ENCODE results near the gene NINJ2.

DNA sequence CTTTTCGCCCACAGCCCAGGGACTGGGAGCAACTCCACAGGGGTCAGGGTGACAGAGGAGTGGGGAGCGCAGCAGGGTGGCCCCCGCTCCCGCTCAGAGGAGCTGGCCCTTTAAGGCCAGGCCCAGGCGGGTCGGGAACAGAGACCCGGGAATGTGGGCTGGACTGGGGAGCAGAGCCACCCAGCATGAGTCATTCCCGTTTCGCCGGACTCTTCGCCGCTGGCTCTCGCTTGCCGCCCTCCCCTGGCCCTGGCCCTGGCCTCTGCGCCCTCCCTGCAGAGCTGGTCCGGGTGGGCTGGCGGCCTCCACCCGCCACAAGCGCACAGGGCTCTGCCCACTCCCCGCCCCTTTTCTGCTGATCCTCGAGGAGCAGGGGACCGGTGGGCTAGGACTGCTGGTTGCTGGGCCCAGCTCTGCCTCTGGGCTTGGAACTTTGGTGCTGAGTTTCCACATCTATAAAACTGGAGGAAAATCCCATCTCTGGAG is 92.8 kb downstream of the NINJ2 start:
- TF ChIP-seq RAD21 (IDR thresholded peaks at IDR 0.05; ENCODE audit: low read depth) (no peak; the same call in 1 of the 2 replicates), EP300 (IDR thresholded peaks at IDR 0.05; ENCODE audit: borderline replicate concordance) (peak; percentile 43; the same call in 1 of the 2 replicates), MAX (IDR thresholded peaks at IDR 0.05) (no peak; the same call in 1 of the 2 replicates), TAF1 (IDR thresholded peaks at IDR 0.05; ENCODE audit: low read depth) (no peak; the same call in 1 of the 2 replicates), YY1 (IDR thresholded peaks at IDR 0.05; ENCODE audit: low read depth) (no peak), REST (IDR thresholded peaks at IDR 0.05; ENCODE audit: low read depth) (no peak)

Measured in Ishikawa (cell line).